ENCODE data around the gene INPP5J.
A peak's percentile ranks its signal among the peaks of the same experiment; 100 is the strongest.

Gene INPP5J

GRCh38 chr22:31139066-31139465 is 16.3 kb downstream of the INPP5J start:
- Mint-ChIP-seq H3K4me1 (no peaks in the 10 kb centered on the region), H3K4me3 (no peak overlapping the region), H3K36me3 (ENCODE audit: low read depth) (no peaks in the 10 kb centered on the region), H3K27ac (no peak overlapping the region), H3K27me3 (no peaks in the 10 kb centered on the region), H3K9me3 (no peaks in the 10 kb centered on the region)
- ATAC-seq (no peak), DNase-seq (no peak)

GRCh38 chr22:31139866-31140716 is 17.3 kb downstream of the INPP5J start, which contains the start of gene PLA2G3:
PLA2G3 (minus strand) TSS chr22:31140508; CDS start chr22:31140354, 154 bp downstream.
- Mint-ChIP-seq H3K27ac (no peak within 1 kb of the TSS), H3K4me3 (no peak within 1 kb of the TSS)
- no peak for ATAC-seq

GRCh38 chr22:31140746-31141145 is 18.0 kb downstream of the INPP5J start:
- Mint-ChIP-seq H3K4me1 (no peaks in the 10 kb centered on the region), H3K9me3 (peaks cover 6% of the 10 kb centered on the region), H3K27ac (no peak overlapping the region), H3K27me3 (no peaks in the 10 kb centered on the region), H3K36me3 (ENCODE audit: low read depth) (no peaks in the 10 kb centered on the region), H3K4me3 (no peak overlapping the region)
- ATAC-seq (no peak), DNase-seq (no peak)

More at GRCh38 chr22:31139866-31140716, 17.3 kb downstream of the INPP5J start, which contains the start of gene PLA2G3:
- Mint-ChIP-seq H3K36me3 (ENCODE audit: low read depth) (no peaks in the 10 kb centered on the region), H3K9me3 (peaks cover 5% of the 10 kb centered on the region), H3K27me3 (no peaks in the 10 kb centered on the region), H3K4me1 (no peaks in the 10 kb centered on the region)
- DNase-seq, result no peak

- ATAC-seq (no peak), DNase-seq (no peak)
- H3K27ac Mint-ChIP-seq, result no peak overlapping the region
- H3K27me3 Mint-ChIP-seq, result no peaks in the 10 kb centered on the region
- no peaks in the 10 kb centered on the region for H3K4me1 Mint-ChIP-seq
- H3K36me3 Mint-ChIP-seq (ENCODE audit: low read depth), result no peaks in the 10 kb centered on the region
- peaks cover 6% of the 10 kb centered on the region for H3K9me3 Mint-ChIP-seq
- no peak overlapping the region for H3K4me3 Mint-ChIP-seq
Measured at GRCh38 chr22:31141551-31141950, 18.8 kb downstream of the INPP5J start.

GRCh38 chr22:31142285-31142684 is 19.5 kb downstream of the INPP5J start:
- no peaks in the 10 kb centered on the region for H3K4me1 Mint-ChIP-seq
- no peak overlapping the region for H3K4me3 Mint-ChIP-seq
- DNase-seq, result no peak
- ATAC-seq, result no peak
- H3K27ac Mint-ChIP-seq, result no peak overlapping the region
- no peaks in the 10 kb centered on the region for H3K27me3 Mint-ChIP-seq
- peaks cover 6% of the 10 kb centered on the region for H3K9me3 Mint-ChIP-seq
- H3K36me3 Mint-ChIP-seq (ENCODE audit: low read depth), result no peaks in the 10 kb centered on the region

GRCh38 chr22:31143038-31143437 is 20.3 kb downstream of the INPP5J start:
- Mint-ChIP-seq H3K9me3 (peaks cover 6% of the 10 kb centered on the region), H3K36me3 (ENCODE audit: low read depth) (no peaks in the 10 kb centered on the region), H3K27me3 (no peaks in the 10 kb centered on the region), H3K27ac (no peak overlapping the region), H3K4me1 (no peaks in the 10 kb centered on the region), H3K4me3 (no peak overlapping the region)
- no peak for ATAC-seq
- no peak for DNase-seq

- DNase-seq, result no peak
- ATAC-seq, result no peak
- H3K27ac Mint-ChIP-seq, result no peak overlapping the region
Measured at GRCh38 chr22:31143537-31143936, 20.8 kb downstream of the INPP5J start.

GRCh38 chr22:31144223-31144622 is 21.5 kb downstream of the INPP5J start:
- DNase-seq (no peak), ATAC-seq (peak; percentile 30)
- no peak overlapping the region for H3K4me3 Mint-ChIP-seq
- H3K27ac Mint-ChIP-seq, result no peak overlapping the region
- H3K36me3 Mint-ChIP-seq (ENCODE audit: low read depth), result no peaks in the 10 kb centered on the region
- H3K27me3 Mint-ChIP-seq, result no peaks in the 10 kb centered on the region
- H3K9me3 Mint-ChIP-seq, result peaks cover 6% of the 10 kb centered on the region
- H3K4me1 Mint-ChIP-seq, result no peaks in the 10 kb centered on the region

More at GRCh38 chr22:31143537-31143936, 20.8 kb downstream of the INPP5J start:
- Mint-ChIP-seq H3K4me1 (no peaks in the 10 kb centered on the region), H3K4me3 (no peak overlapping the region), H3K27me3 (no peaks in the 10 kb centered on the region), H3K9me3 (peaks cover 6% of the 10 kb centered on the region), H3K36me3 (ENCODE audit: low read depth) (no peaks in the 10 kb centered on the region)

GRCh38 chr22:31148488-31148887 is 25.7 kb downstream of the INPP5J start:
- H3K4me3 Mint-ChIP-seq, result no peak overlapping the region
- H3K36me3 Mint-ChIP-seq (ENCODE audit: low read depth), result no peaks in the 10 kb centered on the region
- no peaks in the 10 kb centered on the region for H3K27me3 Mint-ChIP-seq
- H3K27ac Mint-ChIP-seq, result no peak overlapping the region
- no peaks in the 10 kb centered on the region for H3K4me1 Mint-ChIP-seq
- peaks cover 6% of the 10 kb centered on the region for H3K9me3 Mint-ChIP-seq
- ATAC-seq (no peak), DNase-seq (no peak)

- Mint-ChIP-seq H3K27me3 (no peaks in the 10 kb centered on the region), H3K4me3 (no peak overlapping the region), H3K4me1 (no peaks in the 10 kb centered on the region), H3K9me3 (peaks cover 6% of the 10 kb centered on the region), H3K36me3 (ENCODE audit: low read depth) (no peaks in the 10 kb centered on the region), H3K27ac (no peak overlapping the region)
- peak; percentile 77 for ATAC-seq
- DNase-seq, result peak; percentile 36
Measured at GRCh38 chr22:31148953-31149627, 26.3 kb downstream of the INPP5J start.

GRCh38 chr22:31150615-31151014 is 27.8 kb downstream of the INPP5J start:
- no peak for DNase-seq
- H3K4me1 Mint-ChIP-seq, result no peaks in the 10 kb centered on the region
- no peaks in the 10 kb centered on the region for H3K36me3 Mint-ChIP-seq (ENCODE audit: low read depth)
- H3K4me3 Mint-ChIP-seq, result no peak overlapping the region
- ATAC-seq, result no peak
- no peaks in the 10 kb centered on the region for H3K27me3 Mint-ChIP-seq
- H3K27ac Mint-ChIP-seq, result no peak overlapping the region
- H3K9me3 Mint-ChIP-seq, result no peaks in the 10 kb centered on the region

GRCh38 chr22:31151872-31152271 is 29.1 kb downstream of the INPP5J start:
- no peaks in the 10 kb centered on the region for H3K9me3 Mint-ChIP-seq
- H3K4me3 Mint-ChIP-seq, result no peak overlapping the region
- no peak for DNase-seq

GRCh38 chr22:31153357-31153756 is 30.6 kb downstream of the INPP5J start:
- no peak for DNase-seq
- Mint-ChIP-seq H3K9me3 (no peaks in the 10 kb centered on the region), H3K27me3 (no peaks in the 10 kb centered on the region), H3K36me3 (ENCODE audit: low read depth) (no peaks in the 10 kb centered on the region), H3K4me3 (no peak overlapping the region), H3K27ac (no peak overlapping the region), H3K4me1 (no peaks in the 10 kb centered on the region)
- no peak for ATAC-seq

More at GRCh38 chr22:31151872-31152271, 29.1 kb downstream of the INPP5J start:
- ATAC-seq, result no peak
- H3K36me3 Mint-ChIP-seq (ENCODE audit: low read depth), result no peaks in the 10 kb centered on the region
- H3K4me1 Mint-ChIP-seq, result no peaks in the 10 kb centered on the region
- no peak overlapping the region for H3K27ac Mint-ChIP-seq
- no peaks in the 10 kb centered on the region for H3K27me3 Mint-ChIP-seq

GRCh38 chr22:31154975-31155374 is 32.2 kb downstream of the INPP5J start:
- Mint-ChIP-seq H3K27ac (no peak overlapping the region), H3K27me3 (no peaks in the 10 kb centered on the region), H3K4me1 (peaks cover 6% of the 10 kb centered on the region), H3K36me3 (ENCODE audit: low read depth) (no peaks in the 10 kb centered on the region), H3K4me3 (no peak overlapping the region), H3K9me3 (no peaks in the 10 kb centered on the region)
- ATAC-seq (no peak), DNase-seq (no peak)

GRCh38 chr22:31155422-31155821 is 32.7 kb downstream of the INPP5J start:
- H3K36me3 Mint-ChIP-seq (ENCODE audit: low read depth), result no peaks in the 10 kb centered on the region
- no peak for ATAC-seq
- no peaks in the 10 kb centered on the region for H3K27me3 Mint-ChIP-seq
- no peak overlapping the region for H3K27ac Mint-ChIP-seq
- no peak for DNase-seq
- no peaks in the 10 kb centered on the region for H3K9me3 Mint-ChIP-seq
- H3K4me3 Mint-ChIP-seq, result no peak overlapping the region
- peaks cover 7% of the 10 kb centered on the region for H3K4me1 Mint-ChIP-seq

Data from activated naive CD8-positive, alpha-beta T cell treated with anti-CD3 and anti-CD28 coated beads, Interleukin-2, amount 50 U/mL, for 24 hours (primary cell).